GM12878 (cell line): Measurements from ENCODE around the gene SPX. TPM values are rescaled to one million over a fixed set of nuclear protein-coding genes. Genes with fewer than 3 reads are reported as not detected.

Experiments
- BCL3 ChIP-seq: IDR thresholded peaks from 2 replicates; pipeline ENCODE4 v1.6.1; 2011; ENCODE audit warnings: borderline replicate concordance, low read depth, mild to moderate bottlenecking, moderate library complexity, low read length; ENCODE audit not compliant: insufficient read depth, poor library complexity, severe bottlenecking
- CBX5 ChIP-seq: sonication (generic); IDR thresholded peaks from 2 replicates; pipeline ENCODE4 v1.6.1; 2016; ENCODE audit warnings: low read depth, moderate library complexity, mild to moderate bottlenecking, inconsistent platforms
- E2F8 ChIP-seq: fragments of 450-650 bp; IDR thresholded peaks from 2 replicates; pipeline ENCODE4 v1.6.1; 2018; ENCODE audit warnings: mild to moderate bottlenecking, low read depth, moderate library complexity; ENCODE audit not compliant: partially characterized antibody
- E4F1 ChIP-seq: fragments of 450-650 bp; IDR thresholded peaks from 2 replicates; pipeline ENCODE4 v1.6.1; 2018; ENCODE audit warnings: borderline replicate concordance, mild to moderate bottlenecking; ENCODE audit not compliant: partially characterized antibody
- EED ChIP-seq: sonication (generic); IDR thresholded peaks from 2 replicates; pipeline ENCODE4 v1.6.1; 2016; ENCODE audit warnings: antibody characterized with exemption, low read depth
- GABPA ChIP-seq: IDR thresholded peaks from 2 replicates; pipeline ENCODE4 v1.6.1; 2014; ENCODE audit warnings: antibody characterized with exemption, low read depth, mild to moderate bottlenecking, inconsistent platforms
- KDM1A ChIP-seq: fragments of 200-600 bp; sonication (generic); IDR thresholded peaks from 2 replicates; pipeline ENCODE4 v1.6.1; 2016; ENCODE audit warnings: borderline replicate concordance
- MTA2 ChIP-seq: fragments of 450-650 bp; IDR thresholded peaks from 2 replicates; pipeline ENCODE4 v1.6.1; 2016; ENCODE audit warnings: low read depth, mild to moderate bottlenecking, moderate library complexity
- MXI1 ChIP-seq: fragments of 150-350 bp; IDR thresholded peaks from 2 replicates; pipeline ENCODE4 v1.6.1; 2011; ENCODE audit warnings: low read depth, mild to moderate bottlenecking, inconsistent platforms, low read length, improper control_type of control experiment
- NFYA ChIP-seq: IDR thresholded peaks from 2 replicates; pipeline ENCODE4 v1.6.1; 2011; ENCODE audit warnings: low read depth, mild to moderate bottlenecking, low read length, improper control_type of control experiment, borderline replicate concordance
- POU2F2 ChIP-seq: IDR thresholded peaks from 3 replicates; pipeline ENCODE4 v1.6.1; 2011; ENCODE audit warnings: low read depth, mild to moderate bottlenecking, low read length, borderline replicate concordance
- RB1 ChIP-seq: fragments of 450-650 bp; formaldehyde crosslinking; IDR thresholded peaks from 2 replicates; pipeline ENCODE4 v1.6.1; 2017; ENCODE audit warnings: mild to moderate bottlenecking, borderline replicate concordance
- RBBP5 ChIP-seq: fragments of 200-600 bp; sonication (generic); conservative IDR thresholded peaks from 2 replicates; pipeline ENCODE4 v1.6.1; 2016
- RCOR1 ChIP-seq: conservative IDR thresholded peaks from 2 replicates; pipeline ENCODE4 v1.6.1; 2012; ENCODE audit warnings: low read depth, low read length, improper control_type of control experiment
- RELB ChIP-seq: fragments of 450-650 bp; IDR thresholded peaks from 2 replicates; pipeline ENCODE4 v1.6.1; 2017; ENCODE audit warnings: low read depth, mild to moderate bottlenecking, moderate library complexity
- SMAD5 ChIP-seq: IDR thresholded peaks from 2 replicates; pipeline ENCODE4 v1.6.1; 2016; ENCODE audit warnings: antibody characterized with exemption, low read depth
- SRF ChIP-seq, 2 experiments: IDR thresholded peaks; 2 replicates each; pipeline ENCODE4 v1.6.1; 2011; ENCODE audit warnings: low read depth in 2 of 2, low read length in 2 of 2, mild to moderate bottlenecking in 1 of 2, moderate library complexity in 1 of 2
- polyA plus RNA-seq, 11 experiments: library from polyadenylated mRNA; depleted of rRNA in 4 of 11; unstranded in 6 of 11; stranded (reverse) in 5 of 11; fragments of >200 nt; fragmentation: Nextera tagmentation in 4 of 11; fragmentation: Illumina TruSeq in 1 of 11; extraction: Ambion mirVana in 4 of 11; extraction: Trizol in 1 of 11; gene quantifications; 1 replicate in 1 of 11; 2 replicates in 10 of 11; pipeline versions ENCODE4 v1.2.1 to v1.2.3, GENCODE V29; 2011 to 2016; ENCODE audit warnings: inconsistent platforms in 2 of 11, missing spikeins in 2 of 11, low read depth in 1 of 11
- total RNA-seq, 4 experiments: library from RNA; depleted of rRNA in 3 of 4; stranded (reverse); fragments of >200 nt in 3 of 4; fragmentation: Illumina TruSeq in 1 of 4; extraction: Trizol in 1 of 4; gene quantifications; 2 replicates each; pipeline versions ENCODE4 v1.2.1 to v1.2.3, GENCODE V29; 2013 to 2021

The SPX gene
- total and polyA plus RNA-seq, 10 of the 15 experiments (the other 5 are each of a cell fraction or from before 2014, with no cell fraction given) = 0.05 TPM; not detected in 8

GRCh38 chr12:21501258-21502163 lies 24.6 kb upstream of the SPX start, which contains the start of the genes GOLT1B and RECQL (continued):
- TF ChIP-seq SRF (IDR thresholded peaks at IDR 0.05; ENCODE audit: low read depth in 2 of 2, low read length in 2 of 2) = no peak
- TF ChIP-seq GABPA = peak; percentile 76; the same call in 1 of the 2 replicates
- peak; percentile 60; the same call in 1 of the 3 replicates for TF ChIP-seq POU2F2
- TF ChIP-seq E4F1 = peak; percentile 88
- TF ChIP-seq BCL3 = no peak
- peak; percentile 94 for TF ChIP-seq RELB
- TF ChIP-seq CBX5 = 0 out of 2 replicates have a peak, but pooled peaks have one; percentile 51
- TF ChIP-seq MXI1 = peak; percentile 95
- peak; percentile 95 for TF ChIP-seq NFYA
- peak; percentile 60; the same call in 1 of the 2 replicates for TF ChIP-seq RBBP5
- no peak; the same call in 1 of the 2 replicates for TF ChIP-seq EED
- peak; percentile 61; the same call in 1 of the 2 replicates for TF ChIP-seq SMAD5
- TF ChIP-seq KDM1A = no peak
- 0 out of 2 replicates have a peak, but pooled peaks have one; percentile 63 for TF ChIP-seq RCOR1
- no peak for TF ChIP-seq MTA2
- TF ChIP-seq RB1 = peak; percentile 99
- TF ChIP-seq E2F8 = peak; percentile 99
